Lower leg skin (tissue), 3 donors: ENCODE data around the gene MOSPD2.

Experiments used
- POLR2A ChIP-seq, 2 donors: fragments of 450-650 bp; IDR thresholded peaks; one replicate each; pipeline ENCODE4 v1.6.1; 2016 to 2017; ENCODE audit warnings: antibody characterized with exemption in 2 of 2, mild to moderate bottlenecking in 1 of 2, moderate library complexity in 1 of 2
- TF ChIP-seq, protein P1 (sequence below), 3 donors: fragments of 450-650 bp; IDR thresholded peaks; one replicate each; pipeline ENCODE4 v1.5.1; 2016; ENCODE audit warnings: antibody characterized with exemption in 3 of 3, mild to moderate bottlenecking in 3 of 3, moderate library complexity in 2 of 3

DNA sequence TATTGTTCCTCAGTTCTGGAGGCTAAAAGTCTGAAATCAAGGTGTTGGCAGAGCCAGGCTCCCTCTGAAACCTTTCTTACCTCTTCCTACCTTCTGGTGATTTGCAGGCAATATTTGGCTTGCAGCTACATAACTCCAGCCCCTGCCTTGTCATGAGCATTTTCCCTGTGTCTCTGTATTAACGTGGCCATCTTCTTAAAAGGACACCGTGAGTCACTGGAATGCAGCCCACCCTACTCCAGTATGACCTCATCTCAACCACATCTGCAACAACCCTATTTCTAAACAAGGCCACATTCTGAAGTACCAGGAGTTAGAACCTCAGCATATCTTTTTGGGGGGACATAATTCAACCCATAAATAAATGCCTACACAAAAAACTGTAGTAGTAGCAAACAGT is 41.1 kb upstream of the MOSPD2 start:
- TF ChIP-seq, protein P1, sequence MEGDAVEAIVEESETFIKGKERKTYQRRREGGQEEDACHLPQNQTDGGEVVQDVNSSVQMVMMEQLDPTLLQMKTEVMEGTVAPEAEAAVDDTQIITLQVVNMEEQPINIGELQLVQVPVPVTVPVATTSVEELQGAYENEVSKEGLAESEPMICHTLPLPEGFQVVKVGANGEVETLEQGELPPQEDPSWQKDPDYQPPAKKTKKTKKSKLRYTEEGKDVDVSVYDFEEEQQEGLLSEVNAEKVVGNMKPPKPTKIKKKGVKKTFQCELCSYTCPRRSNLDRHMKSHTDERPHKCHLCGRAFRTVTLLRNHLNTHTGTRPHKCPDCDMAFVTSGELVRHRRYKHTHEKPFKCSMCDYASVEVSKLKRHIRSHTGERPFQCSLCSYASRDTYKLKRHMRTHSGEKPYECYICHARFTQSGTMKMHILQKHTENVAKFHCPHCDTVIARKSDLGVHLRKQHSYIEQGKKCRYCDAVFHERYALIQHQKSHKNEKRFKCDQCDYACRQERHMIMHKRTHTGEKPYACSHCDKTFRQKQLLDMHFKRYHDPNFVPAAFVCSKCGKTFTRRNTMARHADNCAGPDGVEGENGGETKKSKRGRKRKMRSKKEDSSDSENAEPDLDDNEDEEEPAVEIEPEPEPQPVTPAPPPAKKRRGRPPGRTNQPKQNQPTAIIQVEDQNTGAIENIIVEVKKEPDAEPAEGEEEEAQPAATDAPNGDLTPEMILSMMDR (IDR thresholded peaks at IDR 0.05) = no peak
- TF ChIP-seq POLR2A (IDR thresholded peaks at IDR 0.05) = no peak
